Ascending aorta (tissue), 2 donors: ENCODE results near the gene SH3RF3. TPM values are rescaled to one million over a fixed set of nuclear protein-coding genes. Genes with fewer than 3 reads are reported as not detected.

Experiments used
- DNase-seq, 2 donors: peaks; one replicate each; pipeline ENCODE4 v3.0.0-alpha.2; 2019; ENCODE audit warnings: low spot score in 2 of 2
- H3K27ac ChIP-seq, 2 donors: fragments of 200-600 bp; sonication (generic); one replicate each; pipeline ENCODE4 v1.5.1; 2016 to 2017; ENCODE audit warnings: mild to moderate bottlenecking in 1 of 2
- H3K27me3 ChIP-seq: fragments of 200-600 bp; sonication (generic); one replicate; pipeline ENCODE4 v1.5.1; 2017
- H3K36me3 ChIP-seq, 2 donors: fragments of 200-600 bp; sonication (generic); one replicate each; pipeline ENCODE4 v1.5.1; 2016
- H3K4me1 ChIP-seq, 2 donors: fragments of 200-600 bp; sonication (generic); one replicate each; pipeline ENCODE4 v1.5.1; 2016 to 2017; ENCODE audit warnings: mild to moderate bottlenecking in 1 of 2
- H3K4me3 ChIP-seq, 2 donors: fragments of 200-600 bp; sonication (generic); one replicate each; pipeline ENCODE4 v1.5.1; 2016 to 2017; ENCODE audit warnings: mild to moderate bottlenecking in 1 of 2
- H3K9me3 ChIP-seq, 2 donors: fragments of 200-600 bp; sonication (generic); one replicate each; pipeline ENCODE4 v1.5.1; 2016
- CTCF ChIP-seq, 3 experiments: fragments of 200-600 bp in 2 of 3; fragments of 450-650 bp in 1 of 3; sonication (generic) in 2 of 3; IDR thresholded peaks; one replicate each; pipeline ENCODE4 v1.5.1; 2016 to 2019; ENCODE audit warnings: antibody characterized with exemption in 3 of 3, mild to moderate bottlenecking in 1 of 3, moderate library complexity in 1 of 3
- intact Hi-C: fragments of 100-400 bp; cut with DNase I; formaldehyde crosslinking; loops from one replicate; pipeline ENCODE4 v1.15.1; 2023
- total RNA-seq: library from RNA; depleted of rRNA; stranded (reverse); fragments of >200 nt; gene quantifications from one replicate; pipeline ENCODE4 v1.1.0, GENCODE V29; 2016

Gene SH3RF3
- total RNA-seq, 1 donor from 2014 or later, result 53.5 TPM

- H3K4me1 ChIP-seq, result no peaks in the 10 kb centered on the region
- no peak for TF ChIP-seq CTCF (IDR thresholded peaks at IDR 0.05)
- no peak overlapping the region for H3K27ac ChIP-seq
- H3K4me3 ChIP-seq, result no peak overlapping the region
- DNase-seq, result no peak
- H3K27me3 ChIP-seq, result no peaks in the 10 kb centered on the region
- intact Hi-C loops, result no loop called here
- peaks cover 0 to under 1% of the 10 kb centered on the region in 2 donors for H3K36me3 ChIP-seq
- H3K9me3 ChIP-seq, result no peaks in the 10 kb centered on the region
Measured at GRCh38 chr2:109393662-109393972, 264.6 kb downstream of the SH3RF3 start.

- Histone ChIP-seq H3K4me1 (peaks cover 0 to 4% of the 10 kb centered on the region in 2 donors), H3K27me3 (no peaks in the 10 kb centered on the region), H3K9me3 (no peaks in the 10 kb centered on the region), H3K4me3 (no peak overlapping the region), H3K27ac (peak overlapping the region; percentile 27 to 59), H3K36me3 (peaks cover 0 to 3% of the 10 kb centered on the region in 2 donors)
- no peak for TF ChIP-seq CTCF (IDR thresholded peaks at IDR 0.05)
- intact Hi-C loops, result no loop called here
- DNase-seq, result no peak
Measured at GRCh38 chr2:109395494-109396201, 266.6 kb downstream of the SH3RF3 start.

- H3K4me1 ChIP-seq, result peaks cover 0 to 4% of the 10 kb centered on the region in 2 donors
- H3K36me3 ChIP-seq, result peaks cover 0 to 3% of the 10 kb centered on the region in 2 donors
- intact Hi-C loops, result no loop called here
- DNase-seq, result no peak
- H3K4me3 ChIP-seq, result no peak overlapping the region
- H3K27me3 ChIP-seq, result no peaks in the 10 kb centered on the region
- no peaks in the 10 kb centered on the region for H3K9me3 ChIP-seq
- no peak for TF ChIP-seq CTCF (IDR thresholded peaks at IDR 0.05)
- peak overlapping the region; percentile 27 to 59 for H3K27ac ChIP-seq
Measured at GRCh38 chr2:109396202-109397180, 267.5 kb downstream of the SH3RF3 start.

GRCh38 chr2:109397893-109398292 lies 268.9 kb downstream of the SH3RF3 start:
- H3K4me3 ChIP-seq, result no peak overlapping the region
- intact Hi-C loops, result no loop called here
- H3K36me3 ChIP-seq, result peaks cover 3% of the 10 kb centered on the region in 2 donors
- no peak for DNase-seq
- H3K27ac ChIP-seq, result no peak overlapping the region
- peaks cover 0 to 6% of the 10 kb centered on the region in 2 donors for H3K4me1 ChIP-seq
- H3K27me3 ChIP-seq, result no peaks in the 10 kb centered on the region
- TF ChIP-seq CTCF (IDR thresholded peaks at IDR 0.05), result no peak
- H3K9me3 ChIP-seq, result no peaks in the 10 kb centered on the region

GRCh38 chr2:109398366-109399015 lies 269.5 kb downstream of the SH3RF3 start:
- Histone ChIP-seq H3K9me3 (no peaks in the 10 kb centered on the region), H3K27me3 (no peaks in the 10 kb centered on the region), H3K4me3 (no peak overlapping the region), H3K4me1 (peaks cover 0 to 6% of the 10 kb centered on the region in 2 donors), H3K27ac (peak overlapping the region; percentile 17 to 31), H3K36me3 (peaks cover 3% of the 10 kb centered on the region in 2 donors)
- no peak for TF ChIP-seq CTCF (IDR thresholded peaks at IDR 0.05)
- intact Hi-C loops, result no loop called here
- no peak for DNase-seq
